ENCODE measurements around the gene TMEM271.

GRCh38 chr4:579543-580175 lies 3.6 kb upstream of the TMEM271 start:
- TF ChIP-seq CTCF (IDR thresholded peaks at IDR 0.05) (no peak), POLR2A (IDR thresholded peaks at IDR 0.05) (no peak)

All from uterus (tissue), 2 donors.